K562 (cell line): Measurements from ENCODE around the gene C11orf91. TPM values are rescaled to one million over a fixed set of nuclear protein-coding genes. Genes with fewer than 3 reads are reported as not detected.

Experiments
- ATAC-seq: fragments of 200-7000 bp; cut with Tn5 transposase; 3 replicates; pipeline ENCODE4 v1.9.1; 2020; ENCODE audit warnings: moderate library complexity
- BruUV-seq: library from RNA; stranded (reverse); fragments of 400-500 nt; replicated peaks from 2 replicates; lab custom pipeline; 2021; lab: Mats Ljungman, UMichigan
- CTCF ChIA-PET: fragments of 300-600 bp; formaldehyde crosslinking; extraction: SDS; loops from one replicate; lab custom pipeline; 2021; ENCODE audit warnings: low intra/inter-chr PET ratio; lab: Yijun Ruan, JAX
- POLR2A ChIA-PET: fragments of 300-600, 350-650 bp; sonication (Branson Sonifier 250); formaldehyde crosslinking; extraction: SDS; loops from one replicate; lab custom pipeline; 2021; ENCODE audit warnings: antibody characterized with exemption, inconsistent platforms; lab: Yijun Ruan, JAX
- DNase-seq, 4 experiments: peaks; one replicate each; pipeline versions ENCODE4 v3.0.0 to v3.0.0-alpha.2; 2011 to 2018; ENCODE audit warnings: low spot score in 3 of 4, mixed read lengths in 3 of 4; ENCODE audit errors: extremely low read depth in 1 of 4
- FAIRE-seq: peaks from 2 replicates; lab custom pipeline; 2011; peaks lifted over from hg19 to GRCh38; lab: Jason Lieb, UNC
- H2AFZ ChIP-seq: 2 replicates; pipeline ENCODE4 v1.6.0; 2011; ENCODE audit warnings: low read depth, low read length, control low read depth, inconsistent platforms
- H3K27ac ChIP-seq: fragments of 200-600 bp; 3 replicates; pipeline ENCODE4 v1.8.0; 2011; ENCODE audit warnings: low read depth, mild to moderate bottlenecking, control low read depth, inconsistent platforms, low read length, moderate library complexity, mixed read lengths; ENCODE audit errors: extremely low read depth
- H3K27me3 ChIP-seq, 2 experiments: fragments of 300-600 bp in 1 of 2; 2 replicates in 1 of 2; 3 replicates in 1 of 2; pipeline versions ENCODE4 v1.6.0 to v1.8.0; 2011; ENCODE audit warnings: inconsistent platforms in 2 of 2, low read length in 2 of 2, mild to moderate bottlenecking in 1 of 2, mixed read lengths in 1 of 2, moderate library complexity in 1 of 2; ENCODE audit not compliant: control insufficient read depth in 2 of 2, insufficient read depth in 2 of 2
- H3K36me3 ChIP-seq: fragments of 300-600 bp; 3 replicates; pipeline ENCODE4 v1.8.0; 2011; ENCODE audit warnings: mild to moderate bottlenecking, low read length, inconsistent platforms; ENCODE audit not compliant: control insufficient read depth, insufficient read depth
- H3K4me1 ChIP-seq, 2 experiments: fragments of 200-600 bp in 1 of 2; replicated peaks in 1 of 2; 2 replicates in 1 of 2; 3 replicates in 1 of 2; pipeline versions ENCODE4 v1.5.1 to v1.8.0; 2011; ENCODE audit warnings: inconsistent platforms in 2 of 2, low read length in 2 of 2, mild to moderate bottlenecking in 1 of 2, mixed read lengths in 1 of 2, moderate library complexity in 1 of 2; ENCODE audit not compliant: control insufficient read depth in 2 of 2, insufficient read depth in 2 of 2
- H3K4me2 ChIP-seq: 2 replicates; pipeline ENCODE4 v1.6.1; 2011; ENCODE audit warnings: low read length, control low read depth, inconsistent platforms, mixed read lengths; ENCODE audit not compliant: insufficient read depth
- H3K4me3 ChIP-seq: fragments of 200-600 bp; sonication (generic), shearing (Covaris generic); 2 replicates; pipeline ENCODE4 v1.5.1; 2016; ENCODE audit warnings: control low read depth, inconsistent platforms
- H3K79me2 ChIP-seq: fragments of 200-600 bp; 3 replicates; pipeline ENCODE4 v1.8.0; 2011; ENCODE audit warnings: low read length, inconsistent platforms; ENCODE audit not compliant: control insufficient read depth, insufficient read depth
- H3K9ac ChIP-seq, 2 experiments: 2 replicates each; pipeline versions ENCODE4 v1.6.0 to v1.6.1; 2011; ENCODE audit warnings: low read depth in 2 of 2, low read length in 2 of 2, control low read depth in 1 of 2, inconsistent platforms in 1 of 2, mild to moderate bottlenecking in 1 of 2, mixed read lengths in 1 of 2; ENCODE audit not compliant: insufficient read depth in 1 of 2
- H3K9me1 ChIP-seq: one replicate; pipeline ENCODE4 v1.6.0; 2011; ENCODE audit warnings: inconsistent platforms, mild to moderate bottlenecking, low read length, moderate library complexity; ENCODE audit not compliant: control insufficient read depth, insufficient read depth
- H3K9me3 ChIP-seq: replicated peaks from 2 replicates; pipeline ENCODE4 v1.5.1; 2011; ENCODE audit warnings: low read depth, low read length, inconsistent platforms; ENCODE audit not compliant: control insufficient read depth, insufficient read depth
- H4K20me1 ChIP-seq: replicated peaks from 2 replicates; pipeline ENCODE4 v1.6.1; 2011; ENCODE audit warnings: low read length, inconsistent platforms, mixed read lengths; ENCODE audit not compliant: control insufficient read depth, insufficient read depth
- CEBPB ChIP-seq: fragments of 450-650 bp; IDR thresholded peaks from 2 replicates; pipeline ENCODE4 v1.6.1; 2016; ENCODE audit warnings: missing genetic modification characterization, missing compliant biosample characterization
- CEBPG ChIP-seq, 3 experiments: fragments of 200-800 bp in 1 of 3; sonication (Bioruptor generic) in 1 of 3; sonication (generic) in 1 of 3; formaldehyde crosslinking in 1 of 3; IDR thresholded peaks in 2 of 3; conservative IDR thresholded peaks in 1 of 3; 2 replicates each; pipeline versions ENCODE4 v1.6.1 to v1.8.0; 2016 to 2022; ENCODE audit warnings: missing compliant biosample characterization in 2 of 3, missing genetic modification characterization in 2 of 3, mild to moderate bottlenecking in 1 of 3, missing genetic modification reagents in 1 of 3
- PTRF ChIP-seq: fragments of 450-650 bp; IDR thresholded peaks from 2 replicates; pipeline ENCODE4 v1.6.1; 2016; ENCODE audit warnings: mild to moderate bottlenecking, missing genetic modification characterization, missing compliant biosample characterization
- WGBS: fragments of 100-300 bp; shearing (Covaris generic); methylation state at CpG from one replicate; pipeline ENCODE4 v1.1.6; 2016; ENCODE audit warnings: low coverage, mixed read lengths; ENCODE audit not compliant: insufficient coverage; ENCODE audit errors: missing lambda C conversion rate; 5-methylcytosine and 5-hydroxymethylcytosine counted together
- in situ Hi-C: fragments of 300-500 bp; cut with MboI; formaldehyde crosslinking; loops from 4 replicates; pipeline ENCODE4 v1.15.0; 2018; ENCODE audit warnings: inconsistent platforms, mixed read lengths
- intact Hi-C: fragments of 100-400 bp; cut with micrococcal nuclease; formaldehyde crosslinking; loops from 2 replicates; pipeline ENCODE4 v1.14.2; 2022
- polyA plus RNA-seq, 8 experiments: library from polyadenylated mRNA; depleted of rRNA in 4 of 8; stranded (reverse) in 5 of 8; unstranded in 3 of 8; fragments of >200 nt; fragmentation: Nextera tagmentation in 2 of 8; fragmentation: Illumina TruSeq in 1 of 8; extraction: Ambion mirVana in 2 of 8; extraction: Trizol in 1 of 8; gene quantifications; 2 replicates each; pipeline versions ENCODE4 v1.2.1 to v1.2.3, GENCODE V29; 2011 to 2014; ENCODE audit warnings: inconsistent platforms in 1 of 8, missing spikeins in 1 of 8
- total RNA-seq, 7 experiments: library from RNA; depleted of rRNA in 6 of 7; stranded (reverse); fragments of >200 nt in 6 of 7; fragmentation: Illumina TruSeq in 2 of 7; extraction: Trizol in 2 of 7; gene quantifications; 2 replicates each; pipeline versions ENCODE4 v1.2.1 to v1.2.3, GENCODE V29; 2011 to 2021; ENCODE audit warnings: low replicate concordance in 1 of 7
- TF ChIP-seq, protein P1 (sequence below), 2 experiments: fragments of 450-650 bp in 1 of 2; sonication (generic) in 1 of 2; formaldehyde crosslinking in 1 of 2; IDR thresholded peaks in 1 of 2; conservative IDR thresholded peaks in 1 of 2; 2 replicates each; pipeline versions ENCODE4 v1.6.1 to v1.8.1; 2016 to 2023; ENCODE audit warnings: mild to moderate bottlenecking in 2 of 2, moderate library complexity in 2 of 2, inconsistent platforms in 1 of 2, missing genetic modification reagents in 1 of 2
- TF ChIP-seq, protein P2 (sequence below): sonication (generic); formaldehyde crosslinking; IDR thresholded peaks from 2 replicates; pipeline ENCODE4 v1.8.0; 2022; ENCODE audit warnings: mild to moderate bottlenecking, low read depth, missing genetic modification reagents

Gene C11orf91
- total and polyA plus RNA-seq, 9 of the 15 experiments (the other 6 are each of a cell fraction or from before 2014, with no cell fraction given) = not detected

DNA sequence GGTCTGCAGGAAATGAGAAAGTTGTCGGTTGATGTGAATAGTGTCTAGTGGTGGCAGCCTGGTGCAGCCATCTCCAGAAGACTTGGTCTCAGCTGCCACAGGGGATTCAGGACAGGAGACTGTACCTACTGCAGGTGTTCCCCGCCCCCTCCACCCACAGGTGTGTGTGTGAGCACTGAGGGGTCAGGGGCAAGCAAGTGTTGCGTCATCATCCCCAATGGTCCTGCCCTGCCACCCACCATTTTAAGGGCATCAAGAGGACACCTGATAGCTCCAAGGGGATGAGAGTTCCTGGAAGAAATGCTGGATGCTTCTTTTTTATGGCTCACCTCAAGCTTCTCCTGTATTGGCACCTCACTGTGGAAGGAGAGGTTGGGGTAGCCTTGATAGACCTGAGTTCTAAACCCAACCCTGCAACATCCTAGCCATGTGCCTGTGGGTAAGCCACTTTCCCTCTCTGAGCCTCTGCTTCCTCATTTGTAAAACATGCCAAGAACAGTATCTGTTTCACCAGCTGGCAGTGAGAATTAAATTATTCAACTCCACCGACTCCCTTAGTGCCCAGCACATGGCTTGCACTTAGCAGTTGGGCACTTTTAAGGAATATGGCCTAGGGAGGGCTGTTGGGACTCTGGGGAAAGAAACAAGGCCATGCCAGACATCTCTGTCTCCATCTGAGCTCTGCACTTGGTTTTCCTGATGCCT lies 6.1 kb downstream of the C11orf91 start:
- H3K27ac ChIP-seq = no peak overlapping the region
- FAIRE-seq (no peak), ATAC-seq (no peak), DNase-seq (no peak)
- in situ Hi-C loops (no loop called here), intact Hi-C loops (no loop called here)
- POLR2A ChIA-PET = interaction anchor here (0.6 to 1.2 kb wide), 3 partner anchors 11 to 184 kb away, joined by 3 read pairs; no protein-coding TSS in a partner anchor
- TF ChIP-seq, protein P1, sequence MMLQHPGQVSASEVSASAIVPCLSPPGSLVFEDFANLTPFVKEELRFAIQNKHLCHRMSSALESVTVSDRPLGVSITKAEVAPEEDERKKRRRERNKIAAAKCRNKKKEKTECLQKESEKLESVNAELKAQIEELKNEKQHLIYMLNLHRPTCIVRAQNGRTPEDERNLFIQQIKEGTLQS (IDR thresholded peaks at IDR 0.05) = peak; percentile 56
- TF ChIP-seq, protein P1 (CRISPR knock-in tag; conservative IDR thresholded peaks at IDR 0.05) = no peak
- TF ChIP-seq CEBPG (CRISPR knock-in tag; IDR thresholded peaks at IDR 0.05) (0 out of 2 replicates have a peak, but pooled peaks have one; percentile 30), CEBPG (tag; conservative IDR thresholded peaks at IDR 0.05 in 1 of 2, IDR thresholded peaks at IDR 0.05 in 1 of 2) (peak in 1 of 2 experiments; percentile 45; a peak in 1 of 4 replicates), PTRF (no peak), CEBPB (peak; percentile 77)
- TF ChIP-seq, protein P2, sequence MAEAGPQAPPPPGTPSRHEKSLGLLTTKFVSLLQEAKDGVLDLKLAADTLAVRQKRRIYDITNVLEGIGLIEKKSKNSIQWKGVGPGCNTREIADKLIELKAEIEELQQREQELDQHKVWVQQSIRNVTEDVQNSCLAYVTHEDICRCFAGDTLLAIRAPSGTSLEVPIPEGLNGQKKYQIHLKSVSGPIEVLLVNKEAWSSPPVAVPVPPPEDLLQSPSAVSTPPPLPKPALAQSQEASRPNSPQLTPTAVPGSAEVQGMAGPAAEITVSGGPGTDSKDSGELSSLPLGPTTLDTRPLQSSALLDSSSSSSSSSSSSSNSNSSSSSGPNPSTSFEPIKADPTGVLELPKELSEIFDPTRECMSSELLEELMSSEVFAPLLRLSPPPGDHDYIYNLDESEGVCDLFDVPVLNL (CRISPR knock-in tag) = no peak
- no peaks in the 10 kb centered on the region for H3K36me3 ChIP-seq
- H3K79me2 ChIP-seq = no peaks in the 10 kb centered on the region
- H2AFZ ChIP-seq = no peak overlapping the region
- CTCF ChIA-PET = no interaction called here
- H3K27me3 ChIP-seq = peaks cover 19 to 42% of the 10 kb centered on the region in 2 experiments
- no peak overlapping the region for H3K4me2 ChIP-seq
- H3K9me3 ChIP-seq = no peaks in the 10 kb centered on the region
- H3K4me1 ChIP-seq = peaks cover 8 to 12% of the 10 kb centered on the region in 2 experiments
- H3K9me1 ChIP-seq = no peaks in the 10 kb centered on the region
- WGBS = 20% methylated on average over 4 of the region's 4 CpGs
- BruUV-seq = no TSS peak
- no peak overlapping the region for H3K4me3 ChIP-seq
- H3K9ac ChIP-seq = no peak overlapping the region
- no peaks in the 10 kb centered on the region for H4K20me1 ChIP-seq
